Measurements from ENCODE around the gene VAT1L. TPM values are rescaled to one million over a fixed set of nuclear protein-coding genes. Genes with fewer than 3 reads are reported as not detected.

VAT1L gene
- total RNA-seq, 1 experiment from 2014 or later = 0.10 TPM

GRCh38 chr16:77790009-77790372 is 1.6 kb downstream of the VAT1L start:
- Histone ChIP-seq H3K9me2 (ENCODE audit: insufficient read depth) (no peaks in the 10 kb centered on the region), H3K27me3 (ENCODE audit: insufficient read depth, low read length) (peaks cover 64% of the 10 kb centered on the region), H3K9me3 (ENCODE audit: control insufficient read depth in 1 of 2, insufficient read depth in 1 of 2, low read depth in 1 of 2, low read length in 2 of 2) (no peaks in the 10 kb centered on the region), H3K4me2 (ENCODE audit: low read length) (no peak overlapping the region), H4K20me1 (ENCODE audit: insufficient read depth) (no peaks in the 10 kb centered on the region), H3K4me3 (replicated peaks in 1 of 2; ENCODE audit: low read depth in 1 of 2, low read length in 2 of 2) (no peak overlapping the region), H3K9ac (ENCODE audit: low read length) (no peak overlapping the region), H3K27ac (ENCODE audit: low read depth, low read length) (no peak overlapping the region), H3K36me3 (ENCODE audit: control insufficient read depth in 1 of 2, insufficient read depth in 2 of 2, low read length in 2 of 2) (no peaks in the 10 kb centered on the region), H3K79me2 (ENCODE audit: insufficient read depth, low read length) (no peaks in the 10 kb centered on the region), H2AFZ (ENCODE audit: low read depth, low read length, poor library complexity, severe bottlenecking) (no peak overlapping the region), H3K4me1 (ENCODE audit: control insufficient read depth in 1 of 2, insufficient read depth in 2 of 2, low read length in 2 of 2) (no peaks in the 10 kb centered on the region)
- DNase-seq (ENCODE audit: low read depth, low spot score) (no peak), ATAC-seq (no peak)
- intact Hi-C loops (cut with micrococcal nuclease) = no loop called here
- CTCF ChIA-PET = no interaction called here
- no TSS peak for BruUV-seq (replicated peaks)
- RAD21 ChIA-PET (ENCODE audit: low non-redundant PET in 1 of 2, low total read pairs in 2 of 2, uncharacterized antibody in 2 of 2, unreplicated experiment in 2 of 2) = no interaction called here
- no peak for TF ChIP-seq REST (IDR thresholded peaks at IDR 0.05; ENCODE audit: low read depth)
- no peak for TF ChIP-seq JUND (IDR thresholded peaks at IDR 0.05)
- TF ChIP-seq FOSL1 (IDR thresholded peaks at IDR 0.05; ENCODE audit: low read depth) = no peak
- TF ChIP-seq YY1 (IDR thresholded peaks at IDR 0.05; ENCODE audit: extremely low read depth, insufficient replicate concordance, low read depth, low read length) = no peak
- TF ChIP-seq POLR2AphosphoS5 (IDR thresholded peaks at IDR 0.05; ENCODE audit: low read depth, low read length) = no peak
- no peak for TF ChIP-seq EZH2 (IDR thresholded peaks at IDR 0.05)
- no peak for TF ChIP-seq CEBPB (IDR thresholded peaks at IDR 0.05; ENCODE audit: low read depth)
- TF ChIP-seq CTCF (IDR thresholded peaks at IDR 0.05 in 2 of 3, conservative IDR thresholded peaks at IDR 0.05 in 1 of 3; ENCODE audit: borderline replicate concordance in 1 of 3, insufficient read depth in 1 of 3, low read depth in 2 of 3, low read length in 2 of 3) = no peak
- TF ChIP-seq RAD21 (IDR thresholded peaks at IDR 0.05; ENCODE audit: low read depth) = no peak
- no peak for TF ChIP-seq ZBTB33 (IDR thresholded peaks at IDR 0.05; ENCODE audit: extremely low read depth, insufficient replicate concordance, low read length)
- no peak for TF ChIP-seq EGR1 (IDR thresholded peaks at IDR 0.05; ENCODE audit: low read depth)
- TF ChIP-seq ATF3 (IDR thresholded peaks at IDR 0.05) = no peak
- POLR2A ChIA-PET = no interaction called here
